Measurements from ENCODE around the gene TRPM4.
A peak's percentile ranks its signal among the peaks of the same experiment; 100 is the strongest.
"Not testable (repeated sequence)": the region's sequence is repeated elsewhere in the genome, so short reads cannot be mapped to it uniquely, and the experiment has no call there.

Gene TRPM4

GRCh38 chr19:49157445-49158224 is at the start of gene TRPM4:
TRPM4 (plus strand) TSS chr19:49157792; CDS start chr19:49157867, 75 bp downstream.
- DNase-seq = peak; percentile 83

GRCh38 chr19:49109051-49109450 is 48.5 kb upstream of the TRPM4 start:
- DNase-seq = no peak

- DNase-seq = no peak
Measured at GRCh38 chr19:49109569-49110233, 47.9 kb upstream of the TRPM4 start.

GRCh38 chr19:49110567-49110966 is 47.0 kb upstream of the TRPM4 start:
- peak; percentile 58 for DNase-seq

- DNase-seq = no peak
Measured at GRCh38 chr19:49111218-49111998, 46.2 kb upstream of the TRPM4 start.

GRCh38 chr19:49113762-49114629 is 43.6 kb upstream of the TRPM4 start, which contains the start of gene LIN7B:
LIN7B (plus strand) TSS chr19:49114370; CDS start chr19:49114405, 35 bp downstream.
- peak; percentile 78 for DNase-seq

GRCh38 chr19:49114630-49115363 is 42.8 kb upstream of the TRPM4 start:
- peak; percentile 68 for DNase-seq

- no peak for DNase-seq
Measured at GRCh38 chr19:49116544-49116943, 41.0 kb upstream of the TRPM4 start.

- DNase-seq = no peak
Measured at GRCh38 chr19:49117677-49118564, 39.7 kb upstream of the TRPM4 start.

GRCh38 chr19:49118565-49119410 is 38.8 kb upstream of the TRPM4 start, which contains the start of gene C19orf73:
C19orf73 (minus strand) TSS chr19:49119143; CDS start chr19:49119022, 121 bp downstream.
- peak; percentile 94 for DNase-seq

- peak; percentile 55 for DNase-seq
Measured at GRCh38 chr19:49119411-49120324, 37.9 kb upstream of the TRPM4 start, which contains the start of gene PPFIA3. PPFIA3 (plus strand) TSS chr19:49119544; CDS start chr19:49127874, 8,330 bp downstream.

- DNase-seq = no peak
Measured at GRCh38 chr19:49120325-49120683, 37.3 kb upstream of the TRPM4 start.

- no peak for DNase-seq
Measured at GRCh38 chr19:49120868-49121267, 36.7 kb upstream of the TRPM4 start.

- DNase-seq = not testable (repeated sequence)
Measured at GRCh38 chr19:49121841-49122240, 35.8 kb upstream of the TRPM4 start.

- not testable (repeated sequence) for DNase-seq
Measured at GRCh38 chr19:49123285-49123684, 34.3 kb upstream of the TRPM4 start.

- no peak for DNase-seq
Measured at GRCh38 chr19:49125025-49125731, 32.4 kb upstream of the TRPM4 start.

- DNase-seq = no peak
Measured at GRCh38 chr19:49126575-49126974, 31.0 kb upstream of the TRPM4 start.

- not testable (repeated sequence) for DNase-seq
Measured at GRCh38 chr19:49127225-49127624, 30.4 kb upstream of the TRPM4 start.

All from fibroblast of skin of right biceps (primary cell).